ENCODE results near the gene PDLIM7. TPM values are rescaled to one million over a fixed set of nuclear protein-coding genes. Genes with fewer than 3 reads are reported as not detected.

PDLIM7 gene
- total and polyA plus RNA-seq, 10 of the 15 experiments (the other 5 are each of a cell fraction or from before 2014, with no cell fraction given), result 0.82 to 36.6 (median 19.3) TPM

DNA sequence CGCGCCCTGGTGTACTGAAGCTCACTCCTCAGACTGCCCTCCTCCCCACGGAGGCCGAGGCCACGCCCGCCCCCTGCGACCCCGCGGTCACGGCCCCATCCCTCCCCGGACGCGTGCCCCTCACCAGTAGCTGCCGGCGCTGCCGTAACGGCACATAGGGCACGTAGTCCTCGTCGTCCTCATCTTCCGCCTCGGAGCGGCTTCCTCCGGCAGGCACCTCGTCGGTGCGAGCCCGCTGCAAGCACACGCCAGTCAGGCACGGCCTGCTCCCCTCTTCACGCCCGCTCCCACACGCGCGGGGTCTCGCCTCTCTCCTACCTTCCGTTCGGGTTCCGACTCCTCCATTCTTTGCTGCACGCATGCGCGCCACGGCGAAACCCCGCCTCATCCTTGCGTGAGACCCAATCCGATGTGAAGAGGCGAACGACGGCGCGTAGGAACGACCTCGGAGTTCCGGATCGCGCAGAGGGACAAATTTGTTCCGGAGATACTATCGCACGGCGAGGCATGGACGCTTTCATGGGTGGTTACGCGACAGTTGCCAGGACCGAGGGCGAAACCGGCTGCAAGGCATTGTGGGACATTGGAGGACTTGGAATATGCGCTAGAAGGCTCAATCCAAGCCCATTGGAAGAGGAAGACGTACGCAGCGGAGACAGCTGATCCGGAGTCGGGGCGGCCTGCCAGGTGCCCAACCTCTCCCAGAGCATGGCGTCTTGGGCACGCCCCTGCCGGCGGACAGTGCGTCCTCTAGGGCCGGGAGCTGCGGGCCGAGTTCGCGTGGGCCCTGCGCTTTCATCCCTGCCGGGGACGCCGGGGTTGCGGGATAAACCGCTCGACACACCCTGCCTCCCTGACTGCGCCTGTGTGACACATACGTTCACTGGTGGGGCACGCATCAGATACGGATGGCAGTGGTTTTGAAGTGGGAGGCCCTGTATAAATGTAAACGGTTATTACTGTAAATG lies 19.5 kb upstream of the PDLIM7 start, which contains the start of gene DDX41 (continued):
- TF ChIP-seq, protein P1, sequence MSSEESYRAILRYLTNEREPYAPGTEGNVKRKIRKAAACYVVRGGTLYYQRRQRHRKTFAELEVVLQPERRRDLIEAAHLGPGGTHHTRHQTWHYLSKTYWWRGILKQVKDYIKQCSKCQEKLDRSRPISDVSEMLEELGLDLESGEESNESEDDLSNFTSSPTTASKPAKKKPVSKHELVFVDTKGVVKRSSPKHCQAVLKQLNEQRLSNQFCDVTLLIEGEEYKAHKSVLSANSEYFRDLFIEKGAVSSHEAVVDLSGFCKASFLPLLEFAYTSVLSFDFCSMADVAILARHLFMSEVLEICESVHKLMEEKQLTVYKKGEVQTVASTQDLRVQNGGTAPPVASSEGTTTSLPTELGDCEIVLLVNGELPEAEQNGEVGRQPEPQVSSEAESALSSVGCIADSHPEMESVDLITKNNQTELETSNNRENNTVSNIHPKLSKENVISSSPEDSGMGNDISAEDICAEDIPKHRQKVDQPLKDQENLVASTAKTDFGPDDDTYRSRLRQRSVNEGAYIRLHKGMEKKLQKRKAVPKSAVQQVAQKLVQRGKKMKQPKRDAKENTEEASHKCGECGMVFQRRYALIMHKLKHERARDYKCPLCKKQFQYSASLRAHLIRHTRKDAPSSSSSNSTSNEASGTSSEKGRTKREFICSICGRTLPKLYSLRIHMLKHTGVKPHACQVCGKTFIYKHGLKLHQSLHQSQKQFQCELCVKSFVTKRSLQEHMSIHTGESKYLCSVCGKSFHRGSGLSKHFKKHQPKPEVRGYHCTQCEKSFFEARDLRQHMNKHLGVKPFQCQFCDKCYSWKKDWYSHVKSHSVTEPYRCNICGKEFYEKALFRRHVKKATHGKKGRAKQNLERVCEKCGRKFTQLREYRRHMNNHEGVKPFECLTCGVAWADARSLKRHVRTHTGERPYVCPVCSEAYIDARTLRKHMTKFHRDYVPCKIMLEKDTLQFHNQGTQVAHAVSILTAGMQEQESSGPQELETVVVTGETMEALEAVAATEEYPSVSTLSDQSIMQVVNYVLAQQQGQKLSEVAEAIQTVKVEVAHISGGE (CRISPR knock-in tag; IDR thresholded peaks at IDR 0.05), result no peak

DNA sequence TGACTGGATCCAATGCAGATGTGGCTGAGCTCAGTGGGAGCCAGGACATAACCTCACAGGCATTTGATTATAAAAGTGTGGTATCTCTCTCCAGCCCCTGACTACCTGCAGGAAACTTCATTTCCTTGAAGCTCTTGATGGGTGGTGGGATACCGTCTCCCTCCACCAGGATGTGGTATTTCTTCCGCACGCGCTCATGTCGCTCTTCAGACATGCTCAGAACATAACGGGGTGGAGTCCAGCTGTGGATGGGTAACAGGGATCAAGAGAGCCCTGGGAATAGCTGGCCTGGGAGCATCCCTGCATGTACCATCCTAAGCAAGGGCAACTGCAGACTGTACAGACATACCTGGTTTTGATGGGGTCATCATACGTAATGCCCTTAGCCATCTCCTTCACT lies 18.2 kb upstream of the PDLIM7 start:
- intact Hi-C loops (cut with micrococcal nuclease; ENCODE audit: unreplicated experiment), result loop anchor here (5.0 kb wide), 1 partner anchor 37 kb away; the partner anchor contains the start of gene FAM193B
- in situ Hi-C loops (cut with MboI), result no loop called here
- Histone ChIP-seq H3K9ac (ENCODE audit: control insufficient read depth, insufficient read depth, low read length) (peak overlapping the region; percentile 77), H3K27me3 (replicated peaks in 1 of 2; ENCODE audit: control insufficient read depth in 2 of 2, insufficient read depth in 2 of 2, low read length in 1 of 2) (no peaks in the 10 kb centered on the region), H3K27ac (ENCODE audit: control insufficient read depth, insufficient read depth) (peak overlapping the region; percentile 66; the same call in 1 of the 2 replicates), H3K4me2 (ENCODE audit: control insufficient read depth, insufficient read depth) (peak overlapping the region; percentile 56), H3K9me3 (replicated peaks; ENCODE audit: control insufficient read depth, insufficient read depth, low read length) (no peaks in the 10 kb centered on the region), H3K36me3 (ENCODE audit: control insufficient read depth in 2 of 2, insufficient read depth in 2 of 2, low read length in 1 of 2) (peaks cover 23 to 39% of the 10 kb centered on the region in 2 experiments; a peak in 3 of 4 replicates), H3K79me2 (ENCODE audit: control insufficient read depth, insufficient read depth, low read length) (peaks cover 28% of the 10 kb centered on the region), H2AFZ (ENCODE audit: control insufficient read depth, low read depth, low read length) (no peak overlapping the region), H4K20me1 (ENCODE audit: control insufficient read depth, insufficient read depth) (no peaks in the 10 kb centered on the region), H3K4me1 (ENCODE audit: control insufficient read depth, insufficient read depth, low read length) (peaks cover 25% of the 10 kb centered on the region), H3K4me3 (peak overlapping the region; percentile 77)
- 87% methylated on average over 7 of the region's 7 CpGs for WGBS (ENCODE audit: insufficient coverage, insufficient replicate concordance, low lambda C conversion rate, missing lambda C conversion rate)
- peak; percentile 38 for FAIRE-seq
- CTCF ChIA-PET, result interaction anchor here (0.6 to 1.1 kb wide), 3 partner anchors 14 to 461 kb away, joined by 3 to 4 read pairs (median 3); no protein-coding TSS in a partner anchor
- RAD21 ChIA-PET (ENCODE audit: unreplicated experiment), result interaction anchor here (1.3 kb wide), 1 partner anchor 14 kb away, joined by 3 read pairs; no protein-coding TSS in a partner anchor
- POLR2A ChIA-PET, result interaction anchor here (1.0 to 1.2 kb wide), 4 partner anchors 9 to 638 kb away, joined by 3 to 6 read pairs (median 4); partner anchors contain the start of genes GRK6 and NHP2
- no TSS peak for BruUV-seq (replicated peaks)
- no peak for DNase-seq (ENCODE audit: low read depth, low spot score)
- SMC1A ChIA-PET (ENCODE audit: uncharacterized antibody, unreplicated experiment), result interaction anchor here (0.6 to 1.5 kb wide), 2 partner anchors 13 to 28 kb away, joined by 3 to 4 read pairs; no protein-coding TSS in a partner anchor
- ATAC-seq, result no peak
- TF ChIP-seq NFYB (IDR thresholded peaks at IDR 0.05; ENCODE audit: insufficient read depth, low read depth, low read length) (no peak), MEF2B (IDR thresholded peaks at IDR 0.05; ENCODE audit: partially characterized antibody, poor library complexity, severe bottlenecking) (no peak), NR2C1 (IDR thresholded peaks at IDR 0.05) (no peak), TCF3 (IDR thresholded peaks at IDR 0.05; ENCODE audit: borderline replicate concordance, insufficient read depth, low read depth, low read length) (no peak), RUNX3 (IDR thresholded peaks at IDR 0.05; ENCODE audit: low read length) (no peak), SUPT20H (IDR thresholded peaks at IDR 0.05; ENCODE audit: borderline replicate concordance, control insufficient read depth, low read depth, low read length) (no peak)
- TF ChIP-seq, protein P2, sequence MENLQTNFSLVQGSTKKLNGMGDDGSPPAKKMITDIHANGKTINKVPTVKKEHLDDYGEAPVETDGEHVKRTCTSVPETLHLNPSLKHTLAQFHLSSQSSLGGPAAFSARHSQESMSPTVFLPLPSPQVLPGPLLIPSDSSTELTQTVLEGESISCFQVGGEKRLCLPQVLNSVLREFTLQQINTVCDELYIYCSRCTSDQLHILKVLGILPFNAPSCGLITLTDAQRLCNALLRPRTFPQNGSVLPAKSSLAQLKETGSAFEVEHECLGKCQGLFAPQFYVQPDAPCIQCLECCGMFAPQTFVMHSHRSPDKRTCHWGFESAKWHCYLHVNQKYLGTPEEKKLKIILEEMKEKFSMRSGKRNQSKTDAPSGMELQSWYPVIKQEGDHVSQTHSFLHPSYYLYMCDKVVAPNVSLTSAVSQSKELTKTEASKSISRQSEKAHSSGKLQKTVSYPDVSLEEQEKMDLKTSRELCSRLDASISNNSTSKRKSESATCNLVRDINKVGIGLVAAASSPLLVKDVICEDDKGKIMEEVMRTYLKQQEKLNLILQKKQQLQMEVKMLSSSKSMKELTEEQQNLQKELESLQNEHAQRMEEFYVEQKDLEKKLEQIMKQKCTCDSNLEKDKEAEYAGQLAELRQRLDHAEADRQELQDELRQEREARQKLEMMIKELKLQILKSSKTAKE (IDR thresholded peaks at IDR 0.05; ENCODE audit: low read depth, poor library complexity, severe bottlenecking), result no peak
- TF ChIP-seq, protein P3, sequence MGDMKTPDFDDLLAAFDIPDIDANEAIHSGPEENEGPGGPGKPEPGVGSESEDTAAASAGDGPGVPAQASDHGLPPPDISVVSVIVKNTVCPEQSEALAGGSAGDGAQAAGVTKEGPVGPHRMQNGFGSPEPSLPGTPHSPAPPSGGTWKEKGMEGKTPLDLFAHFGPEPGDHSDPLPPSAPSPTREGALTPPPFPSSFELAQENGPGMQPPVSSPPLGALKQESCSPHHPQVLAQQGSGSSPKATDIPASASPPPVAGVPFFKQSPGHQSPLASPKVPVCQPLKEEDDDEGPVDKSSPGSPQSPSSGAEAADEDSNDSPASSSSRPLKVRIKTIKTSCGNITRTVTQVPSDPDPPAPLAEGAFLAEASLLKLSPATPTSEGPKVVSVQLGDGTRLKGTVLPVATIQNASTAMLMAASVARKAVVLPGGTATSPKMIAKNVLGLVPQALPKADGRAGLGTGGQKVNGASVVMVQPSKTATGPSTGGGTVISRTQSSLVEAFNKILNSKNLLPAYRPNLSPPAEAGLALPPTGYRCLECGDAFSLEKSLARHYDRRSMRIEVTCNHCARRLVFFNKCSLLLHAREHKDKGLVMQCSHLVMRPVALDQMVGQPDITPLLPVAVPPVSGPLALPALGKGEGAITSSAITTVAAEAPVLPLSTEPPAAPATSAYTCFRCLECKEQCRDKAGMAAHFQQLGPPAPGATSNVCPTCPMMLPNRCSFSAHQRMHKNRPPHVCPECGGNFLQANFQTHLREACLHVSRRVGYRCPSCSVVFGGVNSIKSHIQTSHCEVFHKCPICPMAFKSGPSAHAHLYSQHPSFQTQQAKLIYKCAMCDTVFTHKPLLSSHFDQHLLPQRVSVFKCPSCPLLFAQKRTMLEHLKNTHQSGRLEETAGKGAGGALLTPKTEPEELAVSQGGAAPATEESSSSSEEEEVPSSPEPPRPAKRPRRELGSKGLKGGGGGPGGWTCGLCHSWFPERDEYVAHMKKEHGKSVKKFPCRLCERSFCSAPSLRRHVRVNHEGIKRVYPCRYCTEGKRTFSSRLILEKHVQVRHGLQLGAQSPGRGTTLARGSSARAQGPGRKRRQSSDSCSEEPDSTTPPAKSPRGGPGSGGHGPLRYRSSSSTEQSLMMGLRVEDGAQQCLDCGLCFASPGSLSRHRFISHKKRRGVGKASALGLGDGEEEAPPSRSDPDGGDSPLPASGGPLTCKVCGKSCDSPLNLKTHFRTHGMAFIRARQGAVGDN (IDR thresholded peaks at IDR 0.05), result no peak

Measured in GM12878 (cell line).